ENCODE data around the gene RASL12.

DNA sequence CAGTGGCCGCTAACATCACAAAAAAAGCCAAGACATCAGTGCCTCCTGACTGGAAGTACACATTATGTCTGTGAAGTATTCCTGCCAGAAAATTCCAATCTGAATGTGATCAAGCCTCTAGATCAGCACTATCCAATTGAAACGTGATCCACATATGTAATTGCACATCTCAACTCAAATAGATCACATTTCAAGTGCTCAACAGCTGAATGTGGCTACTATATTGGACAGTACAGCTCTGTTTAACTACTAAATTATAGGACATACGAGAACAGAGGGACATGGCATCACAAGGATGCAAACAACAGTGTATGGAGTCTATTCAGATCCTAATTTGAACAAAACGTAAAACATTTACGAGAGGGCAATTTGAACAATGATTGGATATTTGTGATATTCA, 47.8 kb upstream of the RASL12 start:
- TF ChIP-seq SUZ12 (IDR thresholded peaks at IDR 0.05; ENCODE audit: low read length) (no peak), HDAC2 (IDR thresholded peaks at IDR 0.05; ENCODE audit: borderline replicate concordance in 1 of 2, low read depth in 2 of 2, low read length in 2 of 2) (no peak), RBBP5 (IDR thresholded peaks at IDR 0.05; ENCODE audit: borderline replicate concordance, low read depth, low read length) (no peak), CTCF (IDR thresholded peaks at IDR 0.05; ENCODE audit: control extremely low read depth in 1 of 3, insufficient read depth in 1 of 3, low read depth in 1 of 3, low read length in 3 of 3) (no peak), POLR2A (IDR thresholded peaks at IDR 0.05; ENCODE audit: control extremely low read depth in 1 of 2, low read depth in 2 of 2, low read length in 2 of 2) (no peak), MAX (IDR thresholded peaks at IDR 0.05) (no peak), SIN3A (conservative IDR thresholded peaks at IDR 0.05 in 1 of 2, IDR thresholded peaks at IDR 0.05 in 1 of 2; ENCODE audit: low read depth in 1 of 2, low read length in 2 of 2) (no peak), SRF (IDR thresholded peaks at IDR 0.05; ENCODE audit: low read depth, low read length) (no peak), CREB1 (IDR thresholded peaks at IDR 0.05) (no peak), SP4 (IDR thresholded peaks at IDR 0.05; ENCODE audit: low read length) (no peak), EZH2 (IDR thresholded peaks at IDR 0.05; ENCODE audit: low read depth, low read length, severe bottlenecking) (no peak)
